AG09319 (cell line): ENCODE data around the gene KIF18B.

Experiments
- DNase-seq: peaks from one replicate; pipeline ENCODE4 v3.0.0-alpha.2; 2010; ENCODE audit warnings: low read depth; ENCODE audit errors: extremely low read depth
- CTCF ChIP-seq: IDR thresholded peaks from 2 replicates; pipeline ENCODE4 v1.5.1; 2011; ENCODE audit warnings: low read depth, mild to moderate bottlenecking, inconsistent platforms, low read length, moderate library complexity

KIF18B gene

GRCh38 chr17:44911133-44912001 lies 36.2 kb downstream of the KIF18B start:
- no peak for DNase-seq
- TF ChIP-seq CTCF: peak; percentile 51

GRCh38 chr17:44910231-44911106 lies 37.1 kb downstream of the KIF18B start:
- DNase-seq: no peak
- TF ChIP-seq CTCF: no peak

- TF ChIP-seq CTCF: no peak
- DNase-seq: no peak
Observed at GRCh38 chr17:44909681-44910144, 37.9 kb downstream of the KIF18B start.

- no peak for DNase-seq
Observed at GRCh38 chr17:44908761-44909326, 38.7 kb downstream of the KIF18B start.

GRCh38 chr17:44907729-44908470 lies 39.7 kb downstream of the KIF18B start:
- no peak for DNase-seq
- no peak for TF ChIP-seq CTCF

More at GRCh38 chr17:44908761-44909326, 38.7 kb downstream of the KIF18B start:
- no peak for TF ChIP-seq CTCF

GRCh38 chr17:44906763-44907728 lies 40.5 kb downstream of the KIF18B start:
- DNase-seq: no peak
- no peak for TF ChIP-seq CTCF
